ENCODE results near the gene HSPB7. TPM values are rescaled to one million over a fixed set of nuclear protein-coding genes. Genes with fewer than 3 reads are reported as not detected.
"Not testable (repeated sequence)": the region's sequence is repeated elsewhere in the genome, so short reads cannot be mapped to it uniquely, and the experiment has no call there.

HSPB7 gene
- total and polyA plus RNA-seq, 4 donors: 0.28 to 1.4 (median 0.35) TPM

GRCh38 chr1:16031551-16031950 lies 13.7 kb upstream of the HSPB7 start:
- DNase-seq (ENCODE audit: low spot score): no peak
- H3K4me1 ChIP-seq (ENCODE audit: control insufficient read depth in 4 of 4, insufficient read depth in 4 of 4, low read length in 3 of 4): no peaks in the 10 kb centered on the region
- H3K4me3 ChIP-seq (ENCODE audit: low read depth in 1 of 3, low read length in 3 of 3): no peak overlapping the region
- TF ChIP-seq EGR1 (IDR thresholded peaks at IDR 0.05; ENCODE audit: low read depth in 2 of 2) (no peak), HNF4G (IDR thresholded peaks at IDR 0.05) (no peak), FOXA2 (IDR thresholded peaks at IDR 0.05) (no peak), GABPA (IDR thresholded peaks at IDR 0.05 in 1 of 2, conservative IDR thresholded peaks at IDR 0.05 in 1 of 2) (no peak), SP1 (IDR thresholded peaks at IDR 0.05) (no peak), JUND (IDR thresholded peaks at IDR 0.05) (no peak), HNF4A (conservative IDR thresholded peaks at IDR 0.05) (no peak), RXRA (IDR thresholded peaks at IDR 0.05) (no peak)
- TF ChIP-seq, protein P1, sequence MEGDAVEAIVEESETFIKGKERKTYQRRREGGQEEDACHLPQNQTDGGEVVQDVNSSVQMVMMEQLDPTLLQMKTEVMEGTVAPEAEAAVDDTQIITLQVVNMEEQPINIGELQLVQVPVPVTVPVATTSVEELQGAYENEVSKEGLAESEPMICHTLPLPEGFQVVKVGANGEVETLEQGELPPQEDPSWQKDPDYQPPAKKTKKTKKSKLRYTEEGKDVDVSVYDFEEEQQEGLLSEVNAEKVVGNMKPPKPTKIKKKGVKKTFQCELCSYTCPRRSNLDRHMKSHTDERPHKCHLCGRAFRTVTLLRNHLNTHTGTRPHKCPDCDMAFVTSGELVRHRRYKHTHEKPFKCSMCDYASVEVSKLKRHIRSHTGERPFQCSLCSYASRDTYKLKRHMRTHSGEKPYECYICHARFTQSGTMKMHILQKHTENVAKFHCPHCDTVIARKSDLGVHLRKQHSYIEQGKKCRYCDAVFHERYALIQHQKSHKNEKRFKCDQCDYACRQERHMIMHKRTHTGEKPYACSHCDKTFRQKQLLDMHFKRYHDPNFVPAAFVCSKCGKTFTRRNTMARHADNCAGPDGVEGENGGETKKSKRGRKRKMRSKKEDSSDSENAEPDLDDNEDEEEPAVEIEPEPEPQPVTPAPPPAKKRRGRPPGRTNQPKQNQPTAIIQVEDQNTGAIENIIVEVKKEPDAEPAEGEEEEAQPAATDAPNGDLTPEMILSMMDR (IDR thresholded peaks at IDR 0.05; ENCODE audit: low read depth, low read length, missing input control): no peak
- TF ChIP-seq, protein P2, sequence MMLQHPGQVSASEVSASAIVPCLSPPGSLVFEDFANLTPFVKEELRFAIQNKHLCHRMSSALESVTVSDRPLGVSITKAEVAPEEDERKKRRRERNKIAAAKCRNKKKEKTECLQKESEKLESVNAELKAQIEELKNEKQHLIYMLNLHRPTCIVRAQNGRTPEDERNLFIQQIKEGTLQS (IDR thresholded peaks at IDR 0.05): no peak
- H3K9ac ChIP-seq (ENCODE audit: low read depth in 1 of 2, low read length in 2 of 2): no peak overlapping the region
- WGBS: 89% methylated on average over 8 of the region's 8 CpGs
- peaks cover 0 to 2% (median 0%) of the 10 kb centered on the region in 4 donors for H3K27me3 ChIP-seq (ENCODE audit: control insufficient read depth in 4 of 4, insufficient read depth in 4 of 4, low read length in 3 of 4)
- H3K9me3 ChIP-seq (ENCODE audit: control insufficient read depth in 4 of 4, low read length in 3 of 4): no peaks in the 10 kb centered on the region
- no peak overlapping the region for H3K27ac ChIP-seq (ENCODE audit: low read depth in 1 of 2, low read length in 2 of 2)
- no peaks in the 10 kb centered on the region for H3K36me3 ChIP-seq (ENCODE audit: control insufficient read depth in 4 of 4, insufficient read depth in 3 of 4, low read depth in 1 of 4, low read length in 3 of 4)

DNA sequence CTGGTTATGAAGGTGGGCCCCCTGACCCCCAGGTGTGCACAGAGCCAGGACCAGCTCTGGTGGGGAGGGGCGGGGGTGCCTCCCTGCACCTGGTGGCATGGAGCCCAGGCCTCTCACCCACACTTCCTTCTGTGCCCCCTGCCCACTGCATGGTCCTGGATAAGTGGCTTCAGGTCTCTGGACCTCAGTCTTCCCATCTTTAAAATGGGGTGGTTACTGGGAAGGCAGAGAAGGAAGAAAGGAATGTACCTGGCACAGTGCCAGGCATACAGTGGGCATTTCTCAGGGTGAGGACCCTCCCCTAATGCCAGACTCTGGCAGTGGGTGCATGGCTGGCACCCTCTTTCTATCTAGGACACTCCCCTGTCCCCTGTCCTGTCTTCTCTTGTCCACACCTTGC lies 11.4 kb upstream of the HSPB7 start:
- no peak overlapping the region for H3K27ac ChIP-seq (ENCODE audit: low read depth in 1 of 2, low read length in 2 of 2)
- 97% methylated on average over 1 of the region's 1 CpG for WGBS
- H3K4me3 ChIP-seq (ENCODE audit: low read depth in 1 of 3, low read length in 3 of 3): no peak overlapping the region
- no peaks in the 10 kb centered on the region for H3K9me3 ChIP-seq (ENCODE audit: control insufficient read depth in 4 of 4, low read length in 3 of 4)
- DNase-seq (ENCODE audit: low spot score): no peak
- H3K27me3 ChIP-seq (ENCODE audit: control insufficient read depth in 4 of 4, insufficient read depth in 4 of 4, low read length in 3 of 4): peaks cover 0 to 2% (median 0%) of the 10 kb centered on the region in 4 donors
- TF ChIP-seq SP1 (IDR thresholded peaks at IDR 0.05) (no peak), REST (IDR thresholded peaks at IDR 0.05) (no peak), GABPA (IDR thresholded peaks at IDR 0.05 in 1 of 2, conservative IDR thresholded peaks at IDR 0.05 in 1 of 2) (no peak), RXRA (IDR thresholded peaks at IDR 0.05) (no peak), TAF1 (conservative IDR thresholded peaks at IDR 0.05) (no peak), NR2F2 (IDR thresholded peaks at IDR 0.05) (no peak), JUND (IDR thresholded peaks at IDR 0.05) (no peak), FOXA2 (IDR thresholded peaks at IDR 0.05) (no peak), HNF4G (IDR thresholded peaks at IDR 0.05) (no peak), EGR1 (IDR thresholded peaks at IDR 0.05; ENCODE audit: low read depth in 2 of 2) (no peak), ZBTB33 (IDR thresholded peaks at IDR 0.05) (no peak), HNF4A (conservative IDR thresholded peaks at IDR 0.05) (no peak)
- TF ChIP-seq, protein P3, sequence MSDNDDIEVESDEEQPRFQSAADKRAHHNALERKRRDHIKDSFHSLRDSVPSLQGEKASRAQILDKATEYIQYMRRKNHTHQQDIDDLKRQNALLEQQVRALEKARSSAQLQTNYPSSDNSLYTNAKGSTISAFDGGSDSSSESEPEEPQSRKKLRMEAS (IDR thresholded peaks at IDR 0.05): no peak
- TF ChIP-seq, protein P2 (IDR thresholded peaks at IDR 0.05): no peak
- H3K36me3 ChIP-seq (ENCODE audit: control insufficient read depth in 4 of 4, insufficient read depth in 3 of 4, low read depth in 1 of 4, low read length in 3 of 4): no peaks in the 10 kb centered on the region
- peaks cover 0 to 4% (median 0%) of the 10 kb centered on the region in 4 donors for H3K4me1 ChIP-seq (ENCODE audit: control insufficient read depth in 4 of 4, insufficient read depth in 4 of 4, low read length in 3 of 4)
- no peak overlapping the region for H3K9ac ChIP-seq (ENCODE audit: low read depth in 1 of 2, low read length in 2 of 2)

DNA sequence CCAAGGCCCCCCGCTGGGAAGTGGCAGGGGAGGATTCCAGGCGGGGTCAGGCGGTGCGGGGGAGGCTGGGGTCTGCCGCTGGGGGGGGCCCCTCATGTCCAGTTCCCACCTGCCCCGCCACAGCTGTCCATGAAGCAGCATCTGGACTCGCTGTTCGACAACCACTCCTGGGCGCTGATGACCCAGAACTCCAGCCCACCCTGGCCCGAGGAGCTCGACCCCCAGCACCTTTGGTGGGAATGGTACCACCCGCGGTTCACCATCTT lies 11.1 kb upstream of the HSPB7 start:
- DNase-seq (ENCODE audit: low spot score); H3K4me3 ChIP-seq (ENCODE audit: low read depth in 1 of 3, low read length in 3 of 3); H3K9me3 ChIP-seq (ENCODE audit: control insufficient read depth in 4 of 4, low read length in 3 of 4); H3K27ac ChIP-seq (ENCODE audit: low read depth in 1 of 2, low read length in 2 of 2); H3K27me3 ChIP-seq (ENCODE audit: control insufficient read depth in 4 of 4, insufficient read depth in 4 of 4, low read length in 3 of 4); H3K36me3 ChIP-seq (ENCODE audit: control insufficient read depth in 4 of 4, insufficient read depth in 3 of 4, low read depth in 1 of 4, low read length in 3 of 4); H3K4me1 ChIP-seq (ENCODE audit: control insufficient read depth in 4 of 4, insufficient read depth in 4 of 4, low read length in 3 of 4); H3K9ac ChIP-seq (ENCODE audit: low read depth in 1 of 2, low read length in 2 of 2): not testable (repeated sequence)
- 70% methylated on average over 13 of the region's 13 CpGs for WGBS
